ENCODE results near the gene HECW1.
"Not testable (repeated sequence)": the region's sequence is repeated elsewhere in the genome, so short reads cannot be mapped to it uniquely, and the experiment has no call there.

Gene HECW1

DNA sequence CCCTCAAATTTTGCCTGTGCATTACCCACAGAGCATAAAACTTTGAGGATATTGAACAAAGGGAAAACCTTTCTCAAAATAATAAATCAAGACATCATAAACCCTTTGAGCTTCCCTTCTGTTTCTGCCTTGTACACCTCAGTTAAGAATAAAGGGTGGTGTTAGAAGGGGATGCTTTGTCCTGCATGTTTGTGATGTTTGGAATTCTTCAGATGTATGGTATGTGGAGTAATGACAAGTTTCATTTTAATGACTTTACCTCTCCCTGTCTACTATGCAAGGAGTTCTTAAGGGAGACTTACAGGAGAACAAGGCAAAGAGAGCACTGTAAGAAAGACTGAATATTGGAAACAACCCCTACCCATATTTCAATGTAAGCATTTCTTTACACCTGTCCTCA, 99.2 kb downstream of the HECW1 start:
- no peak for DNase-seq

DNA sequence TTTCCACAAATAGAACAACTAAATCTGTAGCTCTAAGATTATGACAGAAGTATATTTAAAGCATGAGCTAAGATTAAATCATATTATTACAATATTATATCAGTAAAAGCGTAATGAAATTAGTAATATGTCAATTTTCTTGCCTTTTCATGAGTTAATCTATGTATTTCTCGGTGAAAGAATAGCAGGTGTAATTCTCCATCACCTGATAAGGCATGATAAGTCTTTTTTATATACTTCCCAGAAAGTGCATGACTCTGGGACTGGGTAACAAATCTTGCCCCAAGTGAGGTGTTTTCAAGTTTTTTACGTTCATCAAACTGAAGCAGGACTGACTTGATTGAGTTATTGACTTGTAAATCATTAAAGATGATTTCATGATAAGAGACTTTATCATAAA, 100.5 kb downstream of the HECW1 start:
- DNase-seq, result no peak

DNA sequence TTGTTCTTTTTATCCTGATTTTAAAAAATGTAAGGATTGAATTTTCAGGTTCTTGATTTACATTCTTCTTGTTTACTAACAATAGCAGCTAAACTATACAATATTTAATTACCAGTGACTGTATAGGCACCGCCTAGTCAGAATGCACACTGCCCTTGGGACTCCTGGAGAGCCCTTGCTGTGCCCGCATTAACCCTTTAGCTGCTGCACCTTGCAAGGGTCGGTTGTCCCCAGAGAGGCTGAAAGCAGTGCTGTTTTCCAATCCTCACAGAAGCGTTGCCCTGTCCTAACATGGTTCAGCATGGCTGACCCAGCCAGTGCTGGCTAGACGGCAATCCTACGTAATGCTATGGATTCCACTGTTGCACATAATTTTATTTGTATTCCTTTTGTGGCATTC, 102.6 kb downstream of the HECW1 start:
- no peak for DNase-seq

DNA sequence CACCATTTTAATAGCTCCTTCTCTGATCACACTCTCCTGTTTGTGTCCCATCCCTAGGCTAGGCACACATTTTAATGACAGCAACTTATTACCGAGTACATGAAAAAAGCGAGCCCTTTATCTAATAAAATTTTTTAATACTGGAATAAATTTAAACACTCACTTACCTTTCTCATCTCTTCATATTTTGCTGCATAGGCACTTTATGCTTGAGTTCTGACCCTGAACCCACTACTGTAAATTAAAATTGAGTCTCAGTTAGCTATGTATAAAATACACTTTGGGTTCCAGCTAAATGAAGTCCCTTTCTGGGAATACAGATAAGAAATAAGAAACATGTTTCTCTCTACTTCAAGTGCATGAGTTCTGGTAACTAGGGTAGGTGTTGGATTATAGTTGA, 104.6 kb downstream of the HECW1 start:
- no peak for DNase-seq

DNA sequence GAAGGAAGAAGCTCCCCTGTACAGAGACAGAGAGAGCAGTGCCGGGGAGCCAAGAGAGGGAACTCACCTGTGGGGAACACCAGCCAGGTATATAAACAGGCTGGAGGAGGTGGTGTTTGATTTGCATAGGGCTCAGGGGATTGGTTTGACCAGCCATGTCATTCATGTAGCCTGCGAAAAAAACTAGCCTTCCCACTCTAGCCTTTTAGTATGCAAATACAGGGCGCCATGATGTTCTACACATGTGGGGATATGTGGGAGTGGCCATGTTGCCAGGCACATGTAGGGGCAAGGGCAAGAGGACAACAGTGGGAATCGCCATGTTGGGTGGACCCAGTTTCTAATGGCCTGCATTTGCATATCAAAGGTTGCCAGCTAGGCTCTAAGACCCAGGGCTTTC, 106.5 kb downstream of the HECW1 start:
- DNase-seq, result not testable (repeated sequence)

DNA sequence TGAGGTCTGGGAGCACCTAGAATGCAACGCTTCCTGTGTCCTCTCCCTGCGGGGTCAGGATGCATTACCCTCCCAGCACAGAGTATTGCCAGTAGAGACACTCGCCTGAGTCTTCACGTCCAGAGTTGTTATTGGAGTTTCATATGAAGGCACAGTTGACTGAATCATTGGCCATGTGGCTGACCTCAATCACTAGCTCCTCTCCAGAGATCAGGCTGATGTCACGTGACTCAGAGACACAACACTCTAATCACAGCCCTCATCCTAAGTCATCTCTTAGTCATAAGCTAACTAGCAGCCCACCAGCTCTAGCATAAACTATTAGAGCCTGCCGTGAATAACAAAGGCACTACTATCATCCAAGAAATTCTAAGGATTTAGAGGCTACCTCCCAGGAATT, 107.8 kb downstream of the HECW1 start:
- DNase-seq, result no peak

DNA sequence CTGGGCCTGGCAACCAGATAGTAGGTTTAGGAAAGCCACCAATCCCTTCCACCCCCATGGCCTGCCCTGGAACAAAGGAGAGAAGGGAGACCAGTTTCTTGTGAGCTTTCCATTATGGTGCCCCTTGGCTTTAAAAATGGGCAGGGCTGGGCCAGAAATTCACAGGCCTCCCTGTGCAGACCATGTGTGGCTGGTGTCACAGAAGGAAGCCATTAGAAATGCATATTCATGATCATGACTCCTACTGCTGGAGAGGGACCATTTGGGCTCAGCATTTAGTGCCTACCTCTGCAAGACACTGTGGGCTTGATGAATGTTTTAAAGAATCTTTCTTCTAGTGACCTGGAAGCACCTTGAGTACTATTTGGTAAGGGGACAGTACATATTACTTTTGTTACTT, 108.3 kb downstream of the HECW1 start:
- DNase-seq, result no peak

DNA sequence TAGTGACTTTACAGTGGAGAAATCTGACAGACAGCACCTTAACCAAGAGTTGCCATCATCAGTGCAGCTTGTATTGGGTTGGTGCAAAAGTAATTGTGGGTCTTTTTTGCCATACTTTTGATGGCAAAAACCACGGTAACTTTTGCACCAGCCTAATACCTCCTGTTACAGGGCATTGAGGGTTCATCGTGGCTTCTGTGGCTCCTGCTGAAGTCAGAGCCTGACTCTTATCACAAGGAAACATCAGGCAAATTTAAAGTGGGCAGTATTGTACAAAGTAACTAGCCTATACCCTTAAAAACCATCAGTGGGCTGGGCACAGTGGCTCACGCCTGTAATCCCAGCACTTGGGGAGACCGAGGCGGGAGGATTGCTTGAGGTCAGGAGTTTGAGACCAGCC, 117.4 kb downstream of the HECW1 start:
- no peak for DNase-seq

DNA sequence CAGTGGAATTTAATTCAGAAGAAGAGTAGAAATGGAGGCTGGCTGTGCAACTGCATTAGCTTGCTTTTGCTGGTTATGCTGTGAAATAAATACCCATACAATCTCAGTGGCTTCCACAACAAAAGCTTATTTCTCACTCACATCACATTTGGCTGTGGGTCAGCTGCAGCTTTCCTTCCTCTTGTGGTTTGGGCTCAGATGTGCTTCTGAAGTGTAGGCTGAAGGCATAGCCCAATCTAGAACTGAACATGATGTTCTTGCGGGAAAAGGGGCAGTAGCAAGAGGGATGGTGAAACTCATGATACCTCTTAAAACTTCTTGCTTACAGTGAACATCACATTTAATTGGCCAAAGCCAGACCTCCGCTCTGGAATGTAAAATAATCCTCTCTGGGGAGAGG, 119.9 kb downstream of the HECW1 start:
- DNase-seq, result no peak

DNA sequence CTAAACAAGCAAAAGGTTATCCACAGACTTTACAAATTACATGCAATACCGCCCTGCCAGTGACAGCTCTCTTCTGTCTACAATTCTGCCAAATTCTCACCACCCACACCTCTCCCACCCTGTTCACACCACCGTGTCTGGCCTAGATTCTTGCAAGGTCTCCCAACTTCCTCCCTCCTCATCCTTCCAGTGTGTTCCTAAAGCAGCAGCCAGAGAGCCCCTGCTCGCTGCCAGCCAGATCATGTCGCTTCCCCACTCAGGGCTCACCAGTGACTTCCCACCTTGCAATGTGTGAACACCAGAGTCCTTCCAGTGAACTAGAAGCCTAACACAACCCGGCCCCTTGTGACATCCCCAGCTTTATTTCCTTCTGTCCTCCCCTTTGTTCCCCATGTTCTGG, 121.6 kb downstream of the HECW1 start:
- no peak for DNase-seq

DNA sequence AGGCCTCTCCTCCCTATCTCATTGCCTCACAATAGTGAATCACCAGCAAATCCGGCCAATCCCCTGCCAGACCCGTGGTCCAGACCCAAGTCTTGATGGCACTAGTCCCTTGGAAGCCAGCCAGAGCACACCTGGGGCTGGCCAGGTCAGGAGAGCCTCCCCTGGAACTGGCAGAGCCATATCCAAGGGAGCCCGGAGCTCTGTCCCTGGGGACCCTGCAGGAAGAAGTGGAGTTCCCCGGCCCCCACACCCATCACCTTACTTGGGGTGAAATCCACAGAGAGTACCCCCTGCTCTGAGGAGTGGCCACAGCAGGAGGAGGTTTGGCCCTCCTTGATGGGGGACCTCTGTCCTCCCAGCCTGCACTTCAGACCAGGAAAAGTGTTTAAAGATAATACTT, 122.5 kb downstream of the HECW1 start:
- no peak for DNase-seq

DNA sequence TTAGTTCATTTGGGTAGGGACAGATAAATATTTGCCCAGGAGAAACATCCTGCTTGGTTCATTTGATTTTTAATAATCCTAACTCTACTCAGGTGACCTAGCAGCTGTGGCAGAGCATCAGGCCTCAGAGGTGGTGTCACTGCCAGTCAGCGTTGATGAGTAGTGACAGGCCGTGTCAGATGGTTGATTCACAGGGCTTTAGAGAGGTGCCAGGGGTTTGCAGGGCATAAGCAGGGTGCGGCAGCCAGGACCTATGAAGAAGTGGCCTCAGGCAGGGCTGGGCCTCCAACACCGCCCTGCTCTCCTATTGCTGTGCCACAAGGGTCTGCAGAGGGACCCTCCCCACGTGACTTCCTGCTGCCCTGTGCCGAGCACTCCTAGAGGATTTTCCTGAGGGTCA, 128.1 kb downstream of the HECW1 start:
- no peak for DNase-seq

DNA sequence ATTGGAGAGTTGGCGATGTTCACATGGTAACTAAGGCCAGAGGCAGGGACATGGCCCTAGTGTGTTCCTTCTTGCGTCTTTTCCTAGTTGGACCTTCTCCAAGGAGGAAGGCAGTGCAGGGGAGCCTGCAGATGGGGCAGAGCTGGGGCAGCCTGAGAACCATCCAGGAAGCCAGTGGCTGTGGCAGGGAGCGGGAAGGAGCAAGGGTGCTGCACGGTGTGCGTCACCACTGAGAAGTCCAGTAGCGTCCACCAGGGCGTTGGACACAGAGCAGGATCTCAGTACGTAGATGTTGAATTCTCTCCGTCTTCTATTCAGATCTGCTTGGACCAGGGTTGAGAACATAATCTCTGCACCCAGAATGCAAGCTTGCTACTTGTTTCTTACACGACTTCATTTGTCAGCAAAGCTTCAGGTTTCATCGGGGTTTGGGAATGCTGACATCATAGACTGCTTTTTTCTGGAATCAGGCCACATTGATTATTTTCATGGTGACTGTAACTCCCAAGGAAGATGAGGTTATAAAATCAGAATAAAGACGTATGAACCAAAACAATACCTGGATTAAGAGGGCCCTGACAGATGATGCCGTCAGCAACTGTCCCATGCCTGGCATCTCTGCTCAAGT, 130.3 kb downstream of the HECW1 start:
- no peak for DNase-seq

DNA sequence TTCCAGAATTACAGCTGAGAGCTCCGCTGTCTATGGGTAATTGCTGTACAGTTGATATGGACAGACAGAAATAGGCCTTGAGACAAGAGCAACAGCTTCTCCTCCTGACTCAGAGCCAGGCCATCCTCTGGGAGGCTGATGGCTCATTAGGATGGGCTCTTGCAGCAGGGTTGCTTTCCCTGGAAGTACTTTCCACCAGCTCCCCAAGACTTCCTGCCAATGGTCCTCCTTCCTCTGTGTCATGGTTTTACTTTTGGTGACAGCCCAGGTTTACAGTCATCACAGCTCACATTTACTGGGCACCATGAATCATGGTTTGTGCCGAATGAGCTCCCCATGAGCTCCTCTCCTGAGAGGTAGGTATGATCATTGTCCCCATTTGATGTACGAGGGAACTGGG, 131.8 kb downstream of the HECW1 start:
- DNase-seq, result no peak

DNA sequence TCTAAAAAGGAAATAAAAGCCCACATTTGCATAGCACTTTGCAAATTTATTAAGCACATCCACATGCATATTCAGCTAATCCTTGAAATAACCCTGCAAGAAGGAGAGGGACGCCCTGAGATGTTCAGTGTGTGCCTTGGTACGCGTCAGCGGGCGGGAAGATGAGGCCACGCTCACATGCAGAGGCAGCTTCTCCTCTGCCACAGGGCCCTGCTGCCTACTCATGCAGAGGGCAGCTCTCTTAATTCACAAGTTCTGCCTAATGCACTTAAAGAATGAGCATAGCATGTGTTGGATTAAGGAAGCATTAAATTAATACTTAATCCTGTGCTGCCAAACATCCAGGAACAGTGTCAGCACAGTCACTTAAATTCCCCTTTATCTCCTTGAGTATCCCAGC, 132.3 kb downstream of the HECW1 start:
- DNase-seq, result no peak

DNA sequence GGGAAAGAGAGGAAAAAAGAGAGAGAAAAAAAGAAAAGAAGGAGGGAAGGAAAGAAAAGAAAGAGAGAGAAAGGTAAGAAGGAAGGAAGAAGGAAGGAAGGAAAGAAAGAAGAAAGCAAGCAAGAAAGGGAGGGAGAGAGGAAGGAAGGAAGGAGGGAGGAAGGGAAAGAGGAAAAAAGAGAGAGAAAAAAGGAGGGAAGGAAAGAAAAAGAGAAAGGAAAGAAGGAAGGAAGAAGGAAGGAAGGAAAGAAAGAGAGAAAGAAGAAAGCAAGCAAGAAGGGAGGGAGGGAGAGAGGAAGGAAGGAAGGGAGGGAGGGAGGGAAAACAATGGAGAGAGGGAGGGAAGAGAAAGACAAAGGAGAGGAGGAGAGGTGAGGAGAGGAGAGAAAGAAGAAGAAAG, 135.3 kb downstream of the HECW1 start:
- no peak for DNase-seq

DNA sequence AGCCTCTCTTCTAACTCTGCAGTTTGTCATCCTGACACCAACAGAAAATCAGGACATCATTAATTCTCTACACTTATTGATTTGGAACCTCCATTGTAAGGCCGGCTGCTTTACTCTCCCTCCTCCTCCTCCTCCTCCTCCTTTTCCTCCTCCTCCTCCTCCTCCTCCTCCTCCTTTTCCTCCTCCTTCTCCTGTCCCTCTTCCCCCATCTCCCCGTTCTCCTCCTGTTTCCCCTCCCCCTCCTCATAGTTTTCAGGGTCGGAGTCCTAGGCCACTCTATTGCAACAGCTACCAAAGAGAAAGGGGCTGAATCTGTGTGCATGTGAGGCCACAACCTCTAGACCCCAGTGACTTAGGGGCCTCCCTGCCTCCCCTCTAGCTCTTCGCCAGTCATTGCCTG, 136.1 kb downstream of the HECW1 start:
- DNase-seq, result no peak

DNA sequence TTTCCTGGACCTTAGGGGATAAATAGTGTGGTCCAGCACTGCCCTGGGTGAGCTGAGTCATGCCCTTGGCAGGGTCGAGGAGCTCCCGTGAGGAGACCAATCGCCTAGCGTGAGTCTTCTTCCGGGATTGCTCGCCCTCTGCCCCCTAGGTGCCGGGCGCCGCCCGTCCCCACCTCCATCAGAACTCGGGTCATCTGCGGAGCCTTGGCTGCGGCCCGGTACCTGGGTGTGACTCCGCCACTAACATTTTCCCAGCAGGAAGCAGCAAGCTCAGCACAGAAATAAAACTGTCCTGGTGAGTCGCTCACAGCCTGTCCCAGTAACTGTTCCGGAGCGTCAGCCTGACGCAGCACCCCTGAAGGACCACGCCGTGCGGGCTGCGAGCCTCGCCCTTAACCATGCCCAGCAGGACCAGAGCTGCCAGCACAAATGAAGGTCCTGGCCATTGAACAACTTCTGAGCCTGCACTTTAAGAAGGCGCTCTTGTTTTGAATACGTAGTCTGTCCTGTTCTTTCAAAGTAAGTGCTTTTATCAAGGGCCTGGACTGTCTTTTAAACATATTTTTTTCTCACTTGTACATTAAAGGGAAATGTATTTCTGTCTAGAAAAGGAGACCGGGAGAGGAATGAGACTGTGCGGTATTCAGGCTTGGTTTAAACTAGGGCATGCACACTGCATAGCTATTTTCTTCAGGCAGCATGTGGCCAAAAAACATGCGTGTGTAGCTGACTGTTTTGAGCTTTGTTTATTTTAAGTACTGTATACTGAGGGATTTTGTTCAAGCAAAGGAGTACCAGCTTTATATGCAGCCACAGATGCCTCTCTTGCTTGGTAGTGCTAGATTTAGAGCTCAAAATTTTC, 136.7 kb downstream of the HECW1 start:
- DNase-seq, result no peak

DNA sequence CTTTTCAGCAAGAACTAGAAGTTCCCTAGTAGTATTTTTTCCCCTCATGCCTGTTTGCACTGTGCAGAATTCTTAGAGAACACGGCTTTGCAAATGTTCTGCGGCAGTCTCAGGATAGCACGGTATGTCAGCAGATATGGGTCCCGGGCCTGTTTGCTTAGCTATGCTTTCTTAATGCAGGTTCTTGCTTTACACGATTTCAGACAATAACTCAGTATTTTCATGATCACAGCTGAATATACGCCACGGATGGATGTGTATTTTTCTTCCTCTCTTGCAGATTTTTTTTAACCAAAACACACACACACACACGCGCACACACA, 137.3 kb downstream of the HECW1 start:
- DNase-seq, result no peak

DNA sequence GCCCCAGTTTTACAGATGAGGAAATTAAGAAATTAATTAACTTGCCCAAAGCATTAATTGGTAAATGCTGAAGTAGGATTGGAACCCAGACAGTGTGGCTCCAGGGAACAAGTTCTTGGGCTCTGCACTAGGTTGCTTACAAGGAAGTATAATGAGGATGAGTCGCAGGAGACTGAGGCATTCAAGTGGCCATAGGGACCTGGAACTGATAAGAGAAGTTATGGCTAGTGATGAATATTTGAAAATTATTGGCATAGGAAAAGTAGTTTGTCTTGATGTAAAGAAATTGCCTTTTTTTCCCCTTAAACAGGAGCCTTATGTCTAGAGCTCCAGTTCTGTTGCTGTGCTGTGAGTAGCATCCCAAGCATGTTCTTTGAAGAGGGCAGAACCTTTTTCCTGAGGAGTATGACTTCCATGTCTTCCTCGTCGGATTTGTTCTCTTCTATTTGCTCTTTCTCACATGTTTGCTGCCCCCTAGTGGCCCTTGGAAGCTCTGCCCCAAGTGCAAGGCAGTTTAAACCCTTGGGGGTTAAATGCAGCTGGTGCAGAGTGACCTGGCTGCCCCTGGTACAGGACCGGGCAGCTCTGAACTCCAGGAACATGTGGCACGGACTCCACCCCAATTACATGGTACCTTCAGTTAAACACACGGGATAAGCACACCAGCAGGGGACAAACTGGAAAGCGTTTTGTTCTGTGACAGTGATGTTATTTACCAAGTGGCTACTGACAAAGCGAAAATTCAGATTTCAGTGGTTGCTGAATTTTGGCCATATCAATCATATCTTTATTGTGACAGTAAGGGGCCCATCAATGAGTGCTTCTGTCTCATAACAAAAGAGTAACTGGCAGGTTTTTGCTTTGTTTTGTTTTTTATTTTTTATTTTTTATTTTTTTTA, 148.8 kb downstream of the HECW1 start:
- DNase-seq, result peak; percentile 31

DNA sequence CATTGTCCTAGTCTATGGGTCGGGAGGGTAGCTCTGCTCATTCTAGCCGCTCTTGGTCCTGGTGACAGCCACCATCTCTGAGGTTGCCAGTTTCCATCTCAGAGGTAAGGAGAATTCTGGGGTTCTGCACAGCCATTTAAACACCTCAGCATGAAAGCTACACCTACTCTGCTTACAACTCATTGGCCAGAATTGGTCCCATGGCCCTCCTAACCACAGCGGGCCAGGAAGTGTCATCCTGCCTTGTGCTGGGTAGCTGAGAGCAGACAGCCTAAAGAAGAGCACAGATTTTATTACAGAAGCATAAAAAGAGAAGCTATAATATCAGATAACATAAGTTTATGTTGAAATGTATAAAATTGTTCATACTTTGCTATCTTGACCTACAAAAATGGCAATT, 152.7 kb downstream of the HECW1 start:
- DNase-seq, result no peak

DNA sequence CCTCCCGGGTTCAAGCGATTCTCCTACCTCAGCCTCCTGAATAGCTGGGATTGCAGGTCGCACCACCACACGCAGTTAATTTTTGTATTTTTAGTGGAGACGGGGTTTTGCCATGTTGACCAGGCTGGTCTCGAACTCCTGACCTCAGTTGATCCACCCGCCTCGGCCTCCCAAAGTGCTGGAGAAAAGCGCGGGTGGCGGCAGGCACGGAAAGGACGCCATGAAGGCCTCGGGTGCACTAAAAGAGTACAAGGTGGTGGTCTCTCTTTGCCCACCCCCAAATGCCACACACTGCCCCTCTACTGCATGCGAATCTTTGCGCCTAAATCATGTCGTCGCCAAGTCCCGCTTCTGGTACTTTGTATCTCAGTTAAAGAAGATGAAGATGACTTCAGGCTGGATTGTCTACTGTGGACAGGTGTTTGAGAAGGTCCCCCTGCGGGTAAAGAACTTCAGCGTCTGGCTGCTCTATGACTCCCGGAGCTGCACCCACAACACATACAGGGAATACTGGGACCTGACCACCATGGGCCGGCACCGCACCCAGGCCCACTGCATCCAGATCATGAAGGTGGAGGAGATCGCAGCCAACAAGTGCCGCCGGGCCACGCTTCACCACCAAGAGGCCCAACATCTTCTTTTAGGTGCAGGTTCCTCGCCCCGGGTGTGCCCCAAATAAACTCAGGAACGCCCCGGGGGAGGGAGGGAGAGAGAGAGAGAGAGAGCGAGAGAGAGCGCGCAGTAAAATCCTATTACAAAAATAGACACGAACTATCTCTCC, 161.7 kb downstream of the HECW1 start:
- DNase-seq, result no peak

DNA sequence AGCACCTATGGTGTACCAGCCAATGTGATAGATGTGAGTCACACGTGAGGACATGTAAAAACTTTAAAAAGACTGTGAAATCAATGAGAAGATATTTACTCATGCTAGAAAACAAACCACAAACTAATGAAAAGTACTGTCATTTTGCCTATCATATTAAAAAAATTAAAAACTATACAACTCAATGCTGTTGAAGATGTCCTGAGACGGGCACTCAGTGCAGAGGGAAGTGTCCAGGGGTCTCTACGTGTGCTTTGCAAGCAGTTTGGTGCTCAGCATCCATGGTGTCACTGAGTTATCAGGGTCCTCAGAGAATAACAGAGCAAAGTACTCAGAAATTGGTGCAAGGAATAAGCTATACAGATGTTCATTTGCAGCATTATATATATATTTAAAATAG, 162.3 kb downstream of the HECW1 start:
- DNase-seq, result no peak
